Fibroblast of the aortic adventitia (primary cell): ENCODE results near the gene INPP4A. TPM values are rescaled to one million over a fixed set of nuclear protein-coding genes. Genes with fewer than 3 reads are reported as not detected.

Experiments
- DNase-seq: peaks from one replicate; pipeline ENCODE4 v3.0.0-alpha.2; 2010; ENCODE audit warnings: low read depth
- H3K4me3 ChIP-seq: 2 replicates; pipeline ENCODE4 v1.5.1; 2011; ENCODE audit warnings: low read depth, mild to moderate bottlenecking, control low read depth, low read length, moderate library complexity
- total RNA-seq: library from RNA; depleted of rRNA; stranded (reverse); fragments of >200 nt; gene quantifications from 2 replicates; pipeline ENCODE4 v1.2.3, GENCODE V29; 2012; ENCODE audit warnings: low replicate concordance
- TF ChIP-seq, protein P1 (sequence below): IDR thresholded peaks from 2 replicates; pipeline ENCODE4 v1.5.1; 2011; ENCODE audit warnings: mild to moderate bottlenecking, low read length, control low read depth, inconsistent platforms; ENCODE audit not compliant: insufficient read depth

Gene INPP4A
- total RNA-seq, result 11.2 and 16.2 TPM in 2 replicates

DNA sequence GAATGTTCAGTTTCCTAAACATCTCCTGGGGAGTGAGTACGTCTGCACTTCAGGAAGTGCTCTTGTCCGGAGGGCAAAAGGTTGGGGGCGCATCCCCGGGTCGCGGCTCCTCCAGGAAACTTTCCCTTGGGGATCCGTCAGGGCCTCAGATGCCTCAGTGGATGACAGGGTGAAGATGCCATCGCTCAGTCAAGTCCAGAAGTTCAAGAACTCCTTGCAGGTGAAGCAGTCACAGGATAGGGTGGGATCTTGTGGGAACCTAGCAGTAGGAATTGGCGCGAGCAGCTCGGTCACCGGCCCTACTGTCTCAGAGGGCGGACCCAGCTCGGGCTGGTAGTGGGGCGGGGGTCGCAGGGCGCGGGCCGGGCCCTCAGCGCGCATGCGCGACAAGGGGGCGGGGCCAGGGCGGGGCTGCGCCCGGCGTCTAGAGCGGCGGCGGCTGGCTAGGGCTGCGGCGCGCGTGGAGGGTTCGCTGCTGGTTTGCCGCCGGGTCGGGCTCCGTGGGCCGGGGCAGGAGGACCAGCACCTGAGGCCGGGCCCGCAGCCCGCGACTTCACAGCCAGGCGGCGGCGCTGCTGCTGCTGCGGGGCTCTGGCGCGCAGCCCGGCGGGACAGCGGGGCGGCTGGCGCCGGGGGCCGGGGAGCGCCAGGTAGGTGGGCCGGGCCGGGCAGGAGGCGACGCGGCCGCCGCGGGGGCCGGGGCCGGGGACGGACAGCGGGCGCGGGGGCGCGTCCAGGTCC, at the start of gene INPP4A:
Gene INPP4A, plus strand, starts transcription at position 423 of the 741 bp plus-strand sequence. CDS start 75,191 bp downstream, outside the sequence.
- TF ChIP-seq, protein P1, sequence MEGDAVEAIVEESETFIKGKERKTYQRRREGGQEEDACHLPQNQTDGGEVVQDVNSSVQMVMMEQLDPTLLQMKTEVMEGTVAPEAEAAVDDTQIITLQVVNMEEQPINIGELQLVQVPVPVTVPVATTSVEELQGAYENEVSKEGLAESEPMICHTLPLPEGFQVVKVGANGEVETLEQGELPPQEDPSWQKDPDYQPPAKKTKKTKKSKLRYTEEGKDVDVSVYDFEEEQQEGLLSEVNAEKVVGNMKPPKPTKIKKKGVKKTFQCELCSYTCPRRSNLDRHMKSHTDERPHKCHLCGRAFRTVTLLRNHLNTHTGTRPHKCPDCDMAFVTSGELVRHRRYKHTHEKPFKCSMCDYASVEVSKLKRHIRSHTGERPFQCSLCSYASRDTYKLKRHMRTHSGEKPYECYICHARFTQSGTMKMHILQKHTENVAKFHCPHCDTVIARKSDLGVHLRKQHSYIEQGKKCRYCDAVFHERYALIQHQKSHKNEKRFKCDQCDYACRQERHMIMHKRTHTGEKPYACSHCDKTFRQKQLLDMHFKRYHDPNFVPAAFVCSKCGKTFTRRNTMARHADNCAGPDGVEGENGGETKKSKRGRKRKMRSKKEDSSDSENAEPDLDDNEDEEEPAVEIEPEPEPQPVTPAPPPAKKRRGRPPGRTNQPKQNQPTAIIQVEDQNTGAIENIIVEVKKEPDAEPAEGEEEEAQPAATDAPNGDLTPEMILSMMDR, result no peak
- peak within 1 kb of the TSS; percentile 85 for H3K4me3 ChIP-seq
- peak; percentile 45 for DNase-seq

DNA sequence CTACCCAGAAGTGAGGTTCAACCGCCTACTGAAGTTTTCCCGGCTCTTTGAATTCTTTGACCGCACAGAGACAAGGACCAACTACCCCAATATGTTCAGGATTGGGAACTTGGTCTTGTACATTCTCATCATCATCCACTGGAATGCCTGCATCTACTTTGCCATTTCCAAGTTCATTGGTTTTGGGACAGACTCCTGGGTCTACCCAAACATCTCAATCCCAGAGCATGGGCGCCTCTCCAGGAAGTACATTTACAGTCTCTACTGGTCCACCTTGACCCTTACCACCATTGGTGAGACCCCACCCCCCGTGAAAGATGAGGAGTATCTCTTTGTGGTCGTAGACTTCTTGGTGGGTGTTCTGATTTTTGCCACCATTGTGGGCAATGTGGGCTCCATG, 48.7 kb upstream of the INPP4A start:
- DNase-seq, result no peak
- TF ChIP-seq, protein P1, result no peak
- no peak overlapping the region for H3K4me3 ChIP-seq

DNA sequence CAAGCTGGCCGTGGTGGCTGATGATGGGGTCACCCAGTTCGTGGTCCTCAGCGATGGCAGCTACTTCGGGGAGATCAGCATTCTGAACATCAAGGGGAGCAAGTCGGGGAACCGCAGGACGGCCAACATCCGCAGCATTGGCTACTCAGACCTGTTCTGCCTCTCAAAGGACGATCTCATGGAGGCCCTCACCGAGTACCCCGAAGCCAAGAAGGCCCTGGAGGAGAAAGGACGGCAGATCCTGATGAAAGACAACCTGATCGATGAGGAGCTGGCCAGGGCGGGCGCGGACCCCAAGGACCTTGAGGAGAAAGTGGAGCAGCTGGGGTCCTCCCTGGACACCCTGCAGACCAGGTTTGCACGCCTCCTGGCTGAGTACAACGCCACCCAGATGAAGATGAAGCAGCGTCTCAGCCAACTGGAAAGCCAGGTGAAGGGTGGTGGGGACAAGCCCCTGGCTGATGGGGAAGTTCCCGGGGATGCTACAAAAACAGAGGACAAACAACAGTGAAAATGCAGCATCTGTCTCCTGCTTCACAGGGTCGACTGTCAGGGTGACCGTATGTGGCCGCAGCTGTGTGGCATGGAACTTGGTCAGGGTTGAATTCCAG, 47.8 kb upstream of the INPP4A start:
- no peak for DNase-seq
- no peak overlapping the region for H3K4me3 ChIP-seq
- TF ChIP-seq, protein P1, result no peak

DNA sequence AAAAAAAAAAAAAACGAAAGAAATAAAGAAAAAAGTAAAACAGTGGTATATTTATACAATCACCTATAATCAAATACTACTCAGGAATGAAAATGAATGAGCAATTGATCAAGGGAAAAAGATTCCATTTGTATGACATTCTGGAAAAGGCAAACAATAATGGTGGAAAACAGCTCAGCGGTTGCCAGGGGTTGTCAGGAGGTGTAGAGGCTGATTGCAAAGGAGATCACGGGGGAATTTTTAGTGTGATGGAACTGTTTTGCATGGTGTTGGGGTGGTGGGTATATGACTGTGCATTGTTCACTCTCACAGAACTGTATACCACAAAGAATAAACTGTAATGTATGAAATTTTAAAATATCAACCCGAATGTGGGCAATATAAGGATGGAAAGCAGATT, 45.5 kb upstream of the INPP4A start:
- TF ChIP-seq, protein P1, result no peak
- no peak overlapping the region for H3K4me3 ChIP-seq
- DNase-seq, result no peak

DNA sequence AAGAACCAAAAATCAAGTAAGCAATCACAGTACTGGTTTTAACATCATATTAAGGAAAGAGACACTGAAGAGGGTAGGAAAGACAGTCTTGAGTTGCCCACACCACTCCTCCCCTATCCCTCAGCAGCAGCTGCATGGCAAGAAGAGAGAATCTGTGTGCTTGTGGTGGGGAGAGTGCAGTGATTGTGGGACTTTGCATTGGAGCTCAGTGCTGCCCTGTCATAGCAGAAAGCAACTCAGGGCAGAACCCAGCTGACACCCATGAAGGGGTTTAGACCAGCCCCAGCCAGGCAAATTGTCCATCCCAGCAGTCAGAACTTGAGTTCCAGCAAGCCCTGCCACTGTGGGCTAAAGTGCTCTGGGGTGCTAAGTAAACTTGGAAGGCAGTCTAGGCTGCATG, 40.8 kb upstream of the INPP4A start:
- DNase-seq, result no peak
- TF ChIP-seq, protein P1, result no peak

DNA sequence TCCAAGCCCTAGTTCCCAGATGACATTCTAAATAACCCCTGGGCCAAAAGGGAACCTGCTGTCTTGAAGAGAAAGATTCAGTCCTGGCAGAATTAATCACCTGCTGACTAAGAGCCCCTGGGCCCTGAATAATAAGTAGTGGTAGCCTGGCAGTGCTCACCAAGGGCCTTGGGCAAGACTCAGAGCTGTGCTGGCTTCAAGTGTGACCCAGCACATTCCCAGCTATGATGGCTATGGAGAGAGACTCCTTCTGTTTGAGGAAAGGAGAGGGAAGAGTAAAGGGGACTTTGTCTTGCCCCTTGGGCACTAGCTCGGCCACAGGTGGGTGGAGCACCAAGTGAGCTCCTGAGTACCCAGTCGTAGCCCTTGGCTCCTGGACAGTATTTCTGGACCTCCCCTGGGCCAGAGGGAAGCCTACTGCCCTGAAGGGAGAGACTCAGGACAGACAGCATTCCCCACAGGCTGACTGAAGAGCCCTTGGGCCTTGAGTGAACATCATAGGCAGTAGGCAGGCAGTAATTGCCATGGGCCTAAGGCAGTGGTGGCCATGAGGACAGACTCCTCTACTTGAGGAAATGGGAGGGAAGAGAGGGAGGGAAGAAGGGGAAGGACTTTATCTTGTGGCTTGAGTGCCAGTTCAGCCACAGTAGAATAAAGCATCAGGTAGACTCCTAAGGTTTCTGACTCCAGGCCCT, 40.0 kb upstream of the INPP4A start:
- no peak for DNase-seq
- no peak overlapping the region for H3K4me3 ChIP-seq
- TF ChIP-seq, protein P1, result no peak

More for the DNA sequence above, 40.8 kb upstream of the INPP4A start:
- no peak overlapping the region for H3K4me3 ChIP-seq
